HG02610 (cell line): ENCODE data around the gene GNRH2.
"Not testable (repeated sequence)": the region's sequence is repeated elsewhere in the genome, so short reads cannot be mapped to it uniquely, and the experiment has no call there.

Source experiments
- ATAC-seq: cut with Tn5 transposase; IDR thresholded peaks from one replicate; pipeline ENCODE4 v1.9.1; 2021; ENCODE audit warnings: mild to moderate bottlenecking, moderate library complexity; ENCODE audit not compliant: unreplicated experiment

The GNRH2 gene

DNA sequence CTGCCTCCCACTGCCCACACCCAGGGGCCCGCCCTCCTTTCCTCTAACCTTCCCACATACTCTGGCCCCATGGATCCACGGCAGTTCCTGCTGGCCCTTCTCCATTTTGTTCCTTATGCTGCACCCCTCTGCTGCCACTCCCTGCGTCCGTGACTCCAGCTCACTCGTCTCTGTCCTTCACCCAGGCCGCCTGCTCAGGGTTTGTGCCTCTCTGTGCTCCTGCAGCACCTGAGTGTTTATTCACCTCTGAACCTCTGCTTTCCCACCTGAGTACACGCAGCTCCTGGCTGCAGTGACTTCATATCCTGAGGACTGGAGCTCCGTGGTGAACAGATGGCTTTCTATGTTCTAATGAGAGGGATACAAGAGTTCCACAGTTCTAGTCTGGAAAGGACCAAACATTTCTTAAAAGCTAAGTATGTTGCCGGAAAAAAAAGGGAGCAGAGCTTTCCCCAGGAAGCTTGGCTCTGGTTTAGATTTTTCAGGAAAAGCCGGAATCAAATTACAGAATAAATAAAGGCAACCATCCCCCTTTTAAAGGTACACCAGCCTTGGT, 1.5 kb upstream of the GNRH2 start:
- no peak for ATAC-seq

DNA sequence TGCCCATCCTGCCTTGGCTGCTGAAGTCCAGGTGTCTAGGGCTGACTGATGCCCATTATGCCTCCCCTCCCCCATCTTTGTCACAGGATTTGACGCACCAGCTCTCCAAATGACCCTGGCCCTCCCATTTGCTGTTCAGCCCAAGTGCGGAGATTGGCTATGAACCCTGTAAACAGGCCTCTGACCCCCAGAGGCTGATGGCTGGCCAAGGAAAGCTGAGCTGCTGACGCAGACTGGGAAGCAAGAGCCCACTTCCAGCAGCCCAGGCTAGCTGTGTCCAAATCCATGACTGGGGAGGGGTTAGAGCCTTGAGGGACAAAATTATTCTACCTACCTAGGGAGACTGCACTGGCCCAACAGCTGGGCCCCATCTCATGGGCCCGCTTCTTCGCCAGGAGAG, 797 bp upstream of the GNRH2 start:
- no peak for ATAC-seq

DNA sequence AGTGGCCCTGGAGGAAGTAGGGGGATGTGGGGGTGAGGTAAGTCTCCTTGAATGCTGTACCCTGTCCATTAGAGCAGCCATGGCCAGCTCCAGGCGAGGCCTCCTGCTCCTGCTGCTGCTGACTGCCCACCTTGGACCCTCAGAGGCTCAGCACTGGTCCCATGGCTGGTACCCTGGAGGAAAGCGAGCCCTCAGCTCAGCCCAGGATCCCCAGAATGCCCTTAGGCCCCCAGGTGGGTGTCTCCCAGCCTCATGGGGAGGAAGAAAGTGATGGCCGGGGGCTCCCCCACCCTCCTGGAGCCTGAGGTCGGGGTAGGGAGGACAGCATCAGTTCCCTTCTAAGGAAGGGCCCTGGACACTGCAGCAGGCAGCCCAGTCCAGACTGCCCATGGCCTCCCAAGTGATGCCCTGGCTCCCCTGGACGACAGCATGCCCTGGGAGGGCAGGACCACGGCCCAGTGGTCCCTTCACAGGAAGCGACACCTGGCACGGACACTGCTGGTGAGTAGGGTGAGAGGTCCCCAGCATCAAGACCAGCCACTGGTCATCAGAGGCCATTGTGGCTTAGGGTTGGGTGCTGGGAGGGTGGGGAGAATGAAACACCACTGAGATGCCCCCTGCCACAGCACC, 1.0 kb downstream of the GNRH2 start:
- no peak for ATAC-seq

DNA sequence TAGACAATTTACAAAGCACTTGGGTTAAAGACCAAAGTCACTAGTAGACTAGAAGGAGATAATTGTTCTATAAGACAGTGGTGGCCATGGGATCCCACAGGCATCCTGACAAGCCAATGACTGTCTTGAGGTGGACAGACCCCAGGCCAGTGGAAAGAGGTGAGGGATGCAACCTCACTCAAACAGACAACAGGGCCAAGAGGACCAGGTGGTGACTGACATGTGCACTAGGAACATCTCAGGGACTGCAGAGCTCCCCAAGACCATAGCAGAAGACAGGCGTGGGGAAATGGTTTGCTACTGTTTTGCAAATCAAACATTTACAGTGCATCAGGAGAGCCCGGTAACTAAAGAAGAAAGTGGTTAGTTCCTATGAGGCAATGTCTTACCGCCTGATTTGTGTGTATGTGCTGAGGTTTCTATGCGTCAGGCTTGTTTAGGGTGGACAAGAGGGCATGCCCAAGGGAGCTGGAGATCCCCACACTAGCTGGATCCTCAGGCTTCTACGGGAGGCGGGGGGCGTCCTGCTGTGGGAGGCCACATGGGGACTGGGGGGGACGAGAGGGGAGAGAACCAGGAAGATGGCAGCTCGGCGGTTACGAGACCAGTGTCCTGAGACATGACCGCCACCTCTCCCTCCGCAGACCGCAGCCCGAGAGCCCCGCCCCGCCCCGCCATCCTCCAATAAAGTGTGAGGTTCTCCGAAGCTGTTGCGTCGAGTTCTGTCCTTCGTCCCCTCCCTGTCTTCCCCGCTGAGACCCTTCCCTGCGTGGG, 1.8 kb downstream of the GNRH2 start:
- peak; percentile 41 for ATAC-seq

DNA sequence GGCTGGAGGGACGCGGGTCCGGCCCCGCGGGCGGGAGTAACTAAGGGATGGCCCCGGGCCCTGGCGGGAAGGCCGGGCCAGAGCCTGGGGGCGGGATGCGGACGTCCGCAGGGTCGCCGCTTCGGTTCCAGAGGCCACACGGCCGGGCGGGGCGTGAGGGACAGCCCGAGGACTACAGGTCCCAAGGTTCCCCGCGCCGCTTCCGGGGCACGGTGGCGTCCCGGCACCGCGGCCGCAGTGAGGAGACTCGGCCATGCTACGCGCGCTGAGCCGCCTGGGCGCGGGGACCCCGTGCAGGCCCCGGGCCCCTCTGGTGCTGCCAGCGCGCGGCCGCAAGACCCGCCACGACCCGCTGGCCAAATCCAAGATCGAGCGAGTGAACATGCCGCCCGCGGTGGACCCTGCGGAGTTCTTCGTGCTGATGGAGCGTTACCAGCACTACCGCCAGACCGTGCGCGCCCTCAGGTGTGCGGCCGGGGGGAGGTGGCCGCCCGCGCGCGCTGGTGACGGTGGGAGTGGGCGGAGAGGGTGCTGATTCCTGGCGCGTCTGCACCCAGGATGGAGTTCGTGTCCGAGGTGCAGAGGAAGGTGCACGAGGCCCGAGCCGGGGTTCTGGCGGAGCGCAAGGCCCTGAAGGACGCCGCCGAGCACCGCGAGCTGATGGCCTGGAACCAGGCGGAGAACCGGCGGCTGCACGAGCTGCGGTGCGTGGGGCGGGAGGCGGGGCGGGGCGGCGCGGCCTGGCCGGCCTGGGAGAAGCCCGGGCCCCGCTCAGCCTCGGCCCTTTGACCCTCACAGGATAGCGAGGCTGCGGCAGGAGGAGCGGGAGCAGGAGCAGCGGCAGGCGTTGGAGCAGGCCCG, 2.6 kb downstream of the GNRH2 start, which contains the start of gene MRPS26:
MRPS26 (plus strand) TSS at position 237 of the 861 bp plus-strand sequence; CDS start at position 254, 17 bp downstream.
- ATAC-seq: peak; percentile 90

DNA sequence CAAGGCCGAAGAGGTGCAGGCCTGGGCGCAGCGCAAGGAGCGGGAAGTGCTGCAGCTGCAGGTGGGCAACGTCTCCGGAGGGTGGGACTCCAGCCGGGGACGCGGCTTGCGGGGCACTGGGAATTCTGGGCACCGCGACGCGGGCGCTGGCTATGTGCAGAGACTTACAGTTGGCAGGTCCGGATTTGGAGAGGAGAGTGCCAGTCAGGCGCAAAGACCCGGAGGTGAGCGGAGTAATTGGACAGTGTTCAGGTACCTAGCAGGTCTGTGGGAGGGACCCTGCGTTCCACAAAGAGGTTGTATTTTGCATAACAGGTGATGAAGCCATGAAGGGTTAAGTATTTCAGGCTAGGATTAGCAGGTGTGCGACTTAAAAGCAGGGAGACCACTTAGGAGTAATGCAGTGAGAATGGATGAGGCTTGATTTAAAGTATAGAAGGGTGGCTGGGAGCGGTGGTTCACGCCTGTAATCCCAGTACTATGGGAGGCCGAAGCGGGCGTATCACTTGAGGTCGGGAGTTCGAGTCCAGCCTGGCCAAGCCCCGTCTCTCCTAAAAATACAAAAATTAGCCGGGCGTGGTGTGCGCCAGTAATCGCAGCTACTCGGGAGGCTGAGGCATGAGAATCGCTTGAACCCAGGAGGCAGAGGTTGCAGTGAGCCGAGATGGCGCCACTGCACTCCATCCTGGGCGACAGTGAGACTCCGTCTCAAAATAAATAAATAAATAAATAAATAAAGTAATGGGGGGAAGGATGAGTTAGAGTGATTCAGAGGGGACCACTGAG, 3.4 kb downstream of the GNRH2 start:
- no peak for ATAC-seq

DNA sequence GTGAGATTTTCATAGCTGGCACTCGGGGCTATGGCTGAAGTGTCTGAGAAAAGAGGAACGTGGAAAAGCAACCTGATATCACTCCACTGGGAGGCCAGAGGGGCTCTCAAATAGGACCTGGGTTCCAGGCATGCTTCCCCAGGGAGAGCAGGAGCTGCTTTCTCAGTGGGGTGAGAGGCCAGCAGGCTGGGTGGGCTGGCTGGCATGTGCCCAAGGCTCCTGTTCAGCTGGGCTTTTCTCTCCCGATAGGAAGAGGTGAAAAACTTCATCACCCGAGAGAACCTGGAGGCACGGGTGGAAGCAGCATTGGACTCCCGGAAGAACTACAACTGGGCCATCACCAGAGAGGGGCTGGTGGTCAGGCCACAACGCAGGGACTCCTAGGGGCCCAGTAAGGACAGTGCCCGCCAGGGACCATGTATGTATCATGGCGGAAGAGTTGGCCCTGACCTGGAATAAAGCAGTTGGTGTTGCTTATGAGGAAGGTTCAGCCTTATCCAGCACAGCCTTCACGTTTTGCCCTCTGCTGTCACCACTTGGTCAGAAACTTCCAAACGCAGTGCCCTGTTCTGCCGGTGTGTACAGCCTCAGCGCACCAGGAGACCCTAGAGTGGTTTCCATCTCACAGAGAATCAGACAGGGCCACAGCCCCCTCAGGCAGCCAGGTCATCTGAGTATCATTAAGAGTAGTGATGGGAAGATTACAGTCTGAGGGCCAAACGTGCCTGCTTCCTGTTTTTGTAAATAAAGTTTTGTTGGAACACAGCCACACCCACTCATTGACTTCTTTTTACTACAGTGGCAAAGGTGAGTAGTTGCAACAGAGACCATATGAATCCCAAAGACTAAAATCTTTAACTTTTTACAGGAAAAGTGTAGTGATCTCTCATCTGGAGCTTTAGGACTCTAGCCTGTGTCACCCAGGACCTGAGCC, 4.3 kb downstream of the GNRH2 start:
- no peak for ATAC-seq

DNA sequence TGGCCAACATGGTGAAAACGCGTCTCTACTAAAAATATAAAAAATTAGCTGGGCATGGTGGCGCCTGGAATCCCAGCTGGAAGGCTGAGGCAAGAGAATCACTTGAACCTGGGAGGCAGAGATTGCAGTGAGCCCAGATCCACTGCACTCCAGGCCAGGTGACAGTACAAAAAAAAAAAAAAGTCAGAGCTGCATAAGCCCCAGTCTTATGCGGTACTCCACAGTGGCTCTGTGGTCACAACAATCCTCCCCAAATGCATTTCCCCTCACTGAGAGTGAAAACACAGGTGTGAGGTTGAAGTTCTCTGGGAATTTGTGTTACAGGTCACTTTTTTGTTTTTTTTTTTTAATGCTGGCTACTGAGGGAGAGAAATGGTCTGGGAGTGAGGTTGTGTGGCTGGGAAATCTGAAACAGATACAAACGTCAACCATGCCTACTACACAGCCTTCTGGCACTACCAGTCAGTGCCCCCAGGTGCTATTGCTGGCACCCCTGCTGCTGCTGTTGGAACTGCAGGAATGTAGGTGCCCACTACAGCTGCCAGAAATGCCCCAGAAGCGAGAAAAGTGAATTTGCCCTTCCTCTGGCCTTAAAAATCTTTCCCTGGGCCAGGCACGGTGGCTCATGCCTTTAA, 8.1 kb downstream of the GNRH2 start:
- no peak for ATAC-seq

DNA sequence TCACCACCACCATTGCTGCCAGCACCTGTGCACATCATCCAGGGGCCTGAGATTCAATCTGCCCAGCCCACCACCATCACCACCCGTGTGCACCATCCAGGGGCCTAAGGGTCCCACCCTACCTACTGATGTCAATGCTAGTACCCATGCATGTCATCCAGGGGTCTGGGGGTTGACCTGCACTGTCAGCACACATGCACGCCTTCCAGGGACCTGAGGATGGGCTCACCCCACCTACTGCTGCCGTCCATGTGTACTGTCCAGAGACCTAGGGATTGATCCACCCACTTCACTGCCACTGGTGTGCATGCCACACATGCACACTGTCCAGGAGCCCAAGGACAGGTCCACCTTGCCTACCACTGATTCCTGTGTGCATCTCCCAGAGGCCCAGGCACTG, 16.1 kb downstream of the GNRH2 start:
- ATAC-seq: no peak

DNA sequence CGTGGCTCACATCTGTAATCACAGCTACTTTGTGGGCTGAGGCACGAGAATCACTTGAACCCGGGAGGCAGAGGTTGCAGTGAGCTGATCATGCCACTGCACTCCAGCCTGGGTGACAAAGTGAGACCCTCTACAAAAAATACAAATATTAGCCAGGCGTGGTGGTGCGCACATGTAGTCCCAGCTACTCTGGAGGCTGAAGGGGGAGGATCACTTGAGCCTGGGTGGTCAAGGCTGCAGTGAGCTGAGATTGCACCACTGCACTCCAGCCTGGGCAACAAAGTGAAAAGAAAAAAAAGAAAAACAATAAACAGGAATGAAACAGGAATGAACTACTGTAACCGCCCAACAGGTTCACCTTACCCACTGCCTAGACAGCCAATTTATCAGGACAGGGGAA, 20.7 kb downstream of the GNRH2 start:
- not testable (repeated sequence) for ATAC-seq

DNA sequence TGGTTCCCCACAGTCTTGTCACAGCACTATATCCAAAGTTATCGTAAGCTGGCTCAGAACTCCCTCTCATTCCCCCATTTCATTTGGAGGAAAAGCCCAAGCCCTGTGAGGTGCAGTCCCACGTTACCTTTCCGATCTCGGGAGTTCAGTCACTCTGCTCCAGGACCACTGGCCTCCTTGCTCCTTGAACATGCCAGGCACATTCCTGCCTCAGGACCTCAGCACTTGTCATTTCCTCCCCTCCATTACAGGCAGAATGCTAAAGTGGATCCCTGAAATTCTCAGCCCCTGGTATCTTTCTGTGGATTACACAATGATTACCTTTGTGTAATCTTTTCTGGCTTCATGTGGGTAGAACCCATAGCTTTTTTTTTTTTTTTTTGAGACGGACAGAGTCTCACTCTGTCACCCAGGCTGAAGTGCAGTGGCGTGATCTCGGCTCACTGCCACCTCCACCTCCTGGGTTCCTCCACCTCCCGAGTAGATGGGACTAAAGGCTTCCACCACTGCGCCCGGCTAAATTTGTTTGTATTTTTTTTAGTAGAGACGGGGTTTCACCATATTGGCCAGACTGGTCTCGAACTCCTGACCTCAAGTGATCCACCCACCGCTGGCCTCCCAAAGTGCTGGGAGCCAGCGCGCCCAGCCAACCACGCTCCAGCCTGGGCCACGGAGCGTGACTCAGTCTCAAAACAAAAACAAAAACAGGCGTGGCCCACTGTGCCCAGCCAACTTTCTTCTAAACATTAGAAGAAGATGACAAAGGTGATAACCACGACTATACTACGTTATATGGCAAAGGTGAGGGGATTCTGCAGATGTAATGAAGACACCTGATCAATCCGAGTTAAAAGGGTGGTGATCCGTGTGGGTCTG, 24.0 kb downstream of the GNRH2 start:
- no peak for ATAC-seq

DNA sequence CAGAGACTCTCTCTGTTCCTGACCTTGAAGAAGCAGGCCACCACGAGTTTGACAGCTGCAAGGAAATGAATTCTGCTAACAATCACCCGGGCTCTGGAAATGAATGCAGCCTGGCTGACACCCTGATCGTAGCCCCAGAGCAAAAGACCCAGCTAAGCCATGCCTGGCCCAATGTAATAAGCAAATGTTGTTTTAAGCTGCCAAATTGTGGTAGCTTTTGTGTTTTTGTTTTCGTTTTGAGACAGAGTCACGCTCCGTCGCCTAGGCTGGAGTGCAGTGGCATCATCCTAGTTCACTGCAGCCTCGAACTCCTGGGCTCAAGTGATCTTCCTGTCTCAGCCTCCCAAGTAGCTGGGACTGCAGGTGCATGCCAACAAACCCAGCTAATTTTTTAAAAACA, 24.7 kb downstream of the GNRH2 start:
- no peak for ATAC-seq

DNA sequence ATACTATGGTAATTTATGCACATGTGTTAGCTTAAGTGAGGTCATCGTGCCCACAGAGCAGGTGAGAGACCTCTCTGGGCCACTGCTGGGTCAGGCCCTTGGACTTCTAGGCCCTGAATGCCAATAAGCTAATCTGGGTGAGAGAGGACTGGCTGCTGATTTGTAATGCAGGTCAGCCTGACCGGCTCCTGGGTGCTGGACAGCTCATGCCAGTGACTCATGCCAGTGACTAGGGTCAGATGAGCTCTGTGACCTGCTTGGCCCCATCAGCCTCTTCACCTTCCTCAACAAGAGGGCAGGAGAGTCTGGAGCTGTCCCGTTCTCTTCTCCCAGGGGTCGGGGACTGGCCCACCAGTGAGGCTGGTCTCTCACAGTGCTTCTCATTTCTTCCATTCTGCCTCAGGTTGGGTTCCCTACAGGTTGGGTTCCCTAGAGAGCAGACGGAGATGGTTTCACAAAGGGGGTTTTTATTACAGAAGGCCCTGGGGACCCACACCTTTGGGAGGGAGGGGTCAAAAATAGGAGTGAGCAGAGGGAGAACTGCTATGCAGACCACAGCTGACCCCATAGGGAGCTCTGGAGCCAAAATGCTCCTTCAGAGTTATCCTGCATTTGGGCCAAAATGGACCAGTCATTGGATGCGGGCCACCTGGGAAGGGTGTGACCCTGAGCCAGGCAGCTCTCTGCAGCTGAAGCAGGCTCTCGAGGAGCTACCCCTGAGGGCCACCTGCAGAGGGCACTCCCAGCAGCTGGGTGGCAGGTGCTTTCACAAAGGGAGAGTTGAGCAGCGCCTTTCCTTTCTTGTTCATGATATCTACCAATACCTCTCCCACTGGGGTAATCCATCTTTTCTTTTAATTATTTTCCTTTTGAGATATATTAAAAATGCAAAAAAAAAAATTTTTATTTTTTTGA, 25.8 kb downstream of the GNRH2 start:
- no peak for ATAC-seq

DNA sequence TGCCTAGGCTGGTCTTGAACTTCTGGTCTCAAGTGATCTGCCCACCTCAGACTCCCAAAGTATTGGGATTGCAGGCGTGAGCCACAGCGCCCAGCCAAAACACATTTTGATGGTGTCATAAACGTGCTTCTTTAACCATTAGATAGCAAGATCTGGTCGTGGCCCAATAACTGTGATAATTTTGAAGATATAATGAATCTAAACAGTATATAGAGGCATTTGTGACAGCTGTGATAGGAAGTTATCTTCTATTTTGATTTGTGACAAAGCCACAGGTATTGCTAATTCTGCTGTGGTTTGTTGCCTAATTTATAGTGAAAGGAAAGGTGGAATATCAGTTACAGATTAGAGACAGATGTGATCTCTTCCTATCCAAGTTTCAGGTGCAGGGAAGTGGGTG, 27.3 kb downstream of the GNRH2 start:
- no peak for ATAC-seq

DNA sequence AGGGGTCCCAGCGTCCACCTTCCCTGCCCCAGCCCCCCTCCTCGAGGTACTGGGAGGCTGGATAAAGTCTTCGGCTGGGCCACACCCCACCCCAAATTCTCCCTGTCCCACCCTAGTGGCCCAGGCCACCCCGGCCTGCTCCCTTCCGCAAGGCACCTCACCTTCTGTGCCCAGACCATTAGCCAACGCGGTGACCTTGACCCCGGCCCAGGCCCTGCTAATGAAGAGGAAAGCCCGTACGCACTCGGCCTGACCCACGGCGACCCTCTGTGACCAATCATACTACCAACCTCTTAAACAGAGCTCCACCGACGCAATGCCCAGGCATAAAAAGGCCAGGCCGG, 27.8 kb downstream of the GNRH2 start:
- ATAC-seq: no peak

DNA sequence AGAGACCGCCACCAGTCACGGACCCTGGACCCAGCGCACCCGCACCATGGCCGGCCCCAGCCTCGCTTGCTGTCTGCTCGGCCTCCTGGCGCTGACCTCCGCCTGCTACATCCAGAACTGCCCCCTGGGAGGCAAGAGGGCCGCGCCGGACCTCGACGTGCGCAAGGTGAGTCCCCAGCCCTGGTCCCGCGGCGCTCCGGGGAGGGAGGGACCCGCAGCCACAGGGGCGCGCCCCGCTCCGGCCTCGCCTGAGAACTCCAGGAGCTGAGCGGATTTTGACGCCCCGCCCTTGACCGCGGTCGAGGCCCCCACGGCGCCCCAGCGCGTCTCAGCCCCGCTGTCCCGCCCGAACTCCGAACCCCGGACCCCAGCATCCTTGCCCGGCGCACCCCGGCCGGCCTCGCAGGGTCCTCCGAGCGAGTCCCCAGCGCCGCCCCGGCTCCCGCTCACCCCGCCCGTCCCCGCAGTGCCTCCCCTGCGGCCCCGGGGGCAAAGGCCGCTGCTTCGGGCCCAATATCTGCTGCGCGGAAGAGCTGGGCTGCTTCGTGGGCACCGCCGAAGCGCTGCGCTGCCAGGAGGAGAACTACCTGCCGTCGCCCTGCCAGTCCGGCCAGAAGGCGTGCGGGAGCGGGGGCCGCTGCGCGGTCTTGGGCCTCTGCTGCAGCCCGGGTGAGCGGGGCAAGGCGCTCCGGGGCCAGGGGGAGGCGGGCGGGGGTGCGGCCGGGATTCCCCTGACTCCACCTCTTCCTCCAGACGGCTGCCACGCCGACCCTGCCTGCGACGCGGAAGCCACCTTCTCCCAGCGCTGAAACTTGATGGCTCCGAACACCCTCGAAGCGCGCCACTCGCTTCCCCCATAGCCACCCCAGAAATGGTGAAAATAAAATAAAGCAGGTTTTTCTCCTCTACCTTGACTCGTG, 28.4 kb downstream of the GNRH2 start, which contains the start of gene OXT:
OXT (plus strand) TSS at position 11 of the 920 bp plus-strand sequence; CDS start at position 47, 36 bp downstream.
- ATAC-seq: no peak
